NB4 (cell line): ENCODE results near the gene PDE4B.

Experiments used
- CTCF ChIP-seq: IDR thresholded peaks from one replicate; pipeline ENCODE4 v1.5.1; 2012; ENCODE audit warnings: low read depth, low read length
- MAX ChIP-seq: IDR thresholded peaks from 2 replicates; pipeline ENCODE4 v1.6.1; 2011; ENCODE audit warnings: low read depth, low read length
- MYC ChIP-seq: IDR thresholded peaks from 2 replicates; pipeline ENCODE4 v1.6.1; 2011; ENCODE audit warnings: low read depth, low read length
- POLR2A ChIP-seq: IDR thresholded peaks from 2 replicates; pipeline ENCODE4 v1.6.1; 2011; ENCODE audit warnings: mild to moderate bottlenecking; ENCODE audit not compliant: insufficient read length; ENCODE audit errors: extremely low read depth

GRCh38 chr1:66265796-66266195 is 473.1 kb downstream of the PDE4B start:
- TF ChIP-seq POLR2A (no peak), CTCF (no peak), MAX (no peak), MYC (no peak)
